Dedifferentiated amniotic fluid mesenchymal stem cell (primary cell): Measurements from ENCODE around the gene EXOC3L4.
A peak's percentile ranks its signal among the peaks of the same experiment; 100 is the strongest.
"Not testable (repeated sequence)": the region's sequence is repeated elsewhere in the genome, so short reads cannot be mapped to it uniquely, and the experiment has no call there.

ENCODE experiments used
- DNase-seq: peaks from one replicate; pipeline ENCODE4 v3.0.0-alpha.2; 2016; ENCODE audit errors: extremely low spot score

EXOC3L4 gene

GRCh38 chr14:103094406-103095209 lies at the start of gene EXOC3L4:
EXOC3L4 (plus strand) TSS chr14:103094725; CDS start chr14:103100220, 5,495 bp downstream.
- DNase-seq = no peak

- DNase-seq = no peak
These were observed 49.1 kb upstream of the EXOC3L4 start for GRCh38 chr14:103045371-103045869.

GRCh38 chr14:103047453-103047852 lies 47.1 kb upstream of the EXOC3L4 start:
- not testable (repeated sequence) for DNase-seq

GRCh38 chr14:103050935-103051334 lies 43.6 kb upstream of the EXOC3L4 start:
- no peak for DNase-seq

GRCh38 chr14:103052407-103052806 lies 42.1 kb upstream of the EXOC3L4 start:
- no peak for DNase-seq

GRCh38 chr14:103055695-103056094 lies 38.8 kb upstream of the EXOC3L4 start:
- no peak for DNase-seq

GRCh38 chr14:103056322-103057027 lies 38.0 kb upstream of the EXOC3L4 start:
- DNase-seq = no peak

GRCh38 chr14:103057028-103057371 lies 37.5 kb upstream of the EXOC3L4 start:
- DNase-seq = no peak

GRCh38 chr14:103057372-103058163 lies 37.0 kb upstream of the EXOC3L4 start, which contains the start of gene CDC42BPB:
CDC42BPB (minus strand) TSS chr14:103057549; CDS start chr14:103057173, 376 bp downstream.
- peak; percentile 87 for DNase-seq

GRCh38 chr14:103058164-103059055 lies 36.1 kb upstream of the EXOC3L4 start:
- DNase-seq = no peak

GRCh38 chr14:103059556-103059955 lies 35.0 kb upstream of the EXOC3L4 start:
- no peak for DNase-seq

- DNase-seq = no peak
These were observed 33.0 kb upstream of the EXOC3L4 start for GRCh38 chr14:103061482-103061976.

- no peak for DNase-seq
These were observed 30.1 kb upstream of the EXOC3L4 start for GRCh38 chr14:103064436-103064835.

GRCh38 chr14:103064978-103065377 lies 29.5 kb upstream of the EXOC3L4 start:
- no peak for DNase-seq

GRCh38 chr14:103065861-103066260 lies 28.7 kb upstream of the EXOC3L4 start:
- DNase-seq = no peak

- no peak for DNase-seq
These were observed 28.1 kb upstream of the EXOC3L4 start for GRCh38 chr14:103066399-103066798.

GRCh38 chr14:103067231-103067954 lies 27.1 kb upstream of the EXOC3L4 start:
- DNase-seq = peak; percentile 74

- no peak for DNase-seq
These were observed 26.0 kb upstream of the EXOC3L4 start for GRCh38 chr14:103068351-103069073.

- DNase-seq = no peak
These were observed 24.2 kb upstream of the EXOC3L4 start for GRCh38 chr14:103070263-103070885.
